SU-DHL-6 (cell line): ENCODE measurements around the gene BNIP2.

Experiments
- H2AFZ ChIP-seq: fragments of 200-600 bp; sonication (generic); 2 replicates; pipeline ENCODE4 v1.6.1; 2014; ENCODE audit warnings: low read depth, mild to moderate bottlenecking, moderate library complexity, mixed read lengths, antibody characterized with exemption, low read length; ENCODE audit not compliant: severe bottlenecking
- H3F3A ChIP-seq: fragments of 200-600 bp; shearing (Covaris generic); 2 replicates; pipeline ENCODE4 v1.6.0; 2016; ENCODE audit warnings: antibody characterized with exemption, mild to moderate bottlenecking; ENCODE audit not compliant: insufficient read depth
- H3K27ac ChIP-seq: fragments of 200-600 bp; sonication (generic); 2 replicates; pipeline ENCODE4 v1.5.1; 2016; ENCODE audit warnings: low read depth, mild to moderate bottlenecking, low read length, moderate library complexity, mixed read lengths
- H3K27me3 ChIP-seq: fragments of 200-600 bp; sonication (generic), shearing (Covaris generic); 2 replicates; pipeline ENCODE4 v1.6.0; 2014; ENCODE audit warnings: mild to moderate bottlenecking, low read length
- H3K36me3 ChIP-seq: fragments of 200-600 bp; sonication (generic); 2 replicates; pipeline ENCODE4 v1.6.1; 2014; ENCODE audit warnings: mild to moderate bottlenecking, low read length, mixed read lengths
- H3K4me2 ChIP-seq: fragments of 300-600, 200-600 bp; shearing (Covaris generic), sonication (generic); 2 replicates; pipeline ENCODE4 v1.6.0; 2014; ENCODE audit warnings: low read length, low read depth, mild to moderate bottlenecking; ENCODE audit not compliant: poor library complexity, severe bottlenecking
- H3K4me3 ChIP-seq: fragments of 200-600 bp; sonication (generic); 2 replicates; pipeline ENCODE4 v1.5.1; 2014; ENCODE audit warnings: antibody characterized with exemption, low read length, mild to moderate bottlenecking, mixed read lengths; ENCODE audit not compliant: insufficient read depth, poor library complexity, severe bottlenecking
- H3K79me2 ChIP-seq: fragments of 200-600 bp; sonication (generic); 2 replicates; pipeline ENCODE4 v1.6.1; 2014; ENCODE audit warnings: mild to moderate bottlenecking, low read length, moderate library complexity; ENCODE audit not compliant: insufficient read depth
- H3K9ac ChIP-seq: fragments of 200-600 bp; sonication (generic); 2 replicates; pipeline ENCODE4 v1.7.0; 2014; ENCODE audit warnings: mild to moderate bottlenecking, low read length
- H3K9me2 ChIP-seq: fragments of 200-600 bp; sonication (generic); replicated peaks from 2 replicates; pipeline ENCODE4 v1.6.1; 2014; ENCODE audit warnings: low read length; ENCODE audit not compliant: insufficient read depth
- H3K9me3 ChIP-seq: fragments of 200-600 bp; sonication (generic); 2 replicates; pipeline ENCODE4 v1.6.1; 2014; ENCODE audit warnings: low read length, mixed read lengths; ENCODE audit not compliant: insufficient read depth
- H4K20me1 ChIP-seq: fragments of 200-600 bp; sonication (generic); 2 replicates; pipeline ENCODE4 v1.6.1; 2014; ENCODE audit warnings: low read depth, mild to moderate bottlenecking, antibody characterized with exemption, low read length, moderate library complexity, mixed read lengths
- CTCF ChIP-seq: fragments of 200-600 bp; sonication (generic); IDR thresholded peaks from one replicate; pipeline ENCODE4 v1.5.1; 2017; ENCODE audit warnings: antibody characterized with exemption, mild to moderate bottlenecking, low read length, moderate library complexity; ENCODE audit not compliant: insufficient read depth, poor library complexity, severe bottlenecking
- EZH2phosphoT487 ChIP-seq: fragments of 200-600 bp; sonication (generic), shearing (Covaris generic); conservative IDR thresholded peaks from 2 replicates; pipeline ENCODE4 v1.6.1; 2018; ENCODE audit warnings: mild to moderate bottlenecking, antibody characterized with exemption, low read length, moderate library complexity, mixed read lengths

BNIP2 gene

GRCh38 chr15:59611276-59612260, 77.6 kb downstream of the BNIP2 start, which contains the start of gene GCNT3:
GCNT3 (plus strand) TSS chr15:59611783; CDS start chr15:59618239, 6,456 bp downstream.
- Histone ChIP-seq H3K9ac (no peak within 1 kb of the TSS), H3K9me3 (no peaks in the 10 kb centered on the region), H3K27me3 (no peaks in the 10 kb centered on the region), H2AFZ (no peak within 1 kb of the TSS), H4K20me1 (no peaks in the 10 kb centered on the region), H3K4me2 (no peak within 1 kb of the TSS), H3F3A (no peaks in the 10 kb centered on the region), H3K36me3 (no peaks in the 10 kb centered on the region), H3K4me3 (no peak within 1 kb of the TSS), H3K27ac (no peak within 1 kb of the TSS), H3K79me2 (no peaks in the 10 kb centered on the region), H3K9me2 (no peaks in the 10 kb centered on the region)
- no peak for TF ChIP-seq CTCF
- TF ChIP-seq EZH2phosphoT487 = no peak

GRCh38 chr15:59609730-59610712, 79.1 kb downstream of the BNIP2 start:
- no peaks in the 10 kb centered on the region for H3K79me2 ChIP-seq
- no peak overlapping the region for H3K9ac ChIP-seq
- H4K20me1 ChIP-seq = no peaks in the 10 kb centered on the region
- no peak overlapping the region for H2AFZ ChIP-seq
- H3K4me3 ChIP-seq = no peak overlapping the region
- no peak for TF ChIP-seq EZH2phosphoT487
- TF ChIP-seq CTCF = no peak
- no peaks in the 10 kb centered on the region for H3K9me2 ChIP-seq
- H3F3A ChIP-seq = no peaks in the 10 kb centered on the region
- no peaks in the 10 kb centered on the region for H3K9me3 ChIP-seq
- H3K27me3 ChIP-seq = no peaks in the 10 kb centered on the region
- no peak overlapping the region for H3K27ac ChIP-seq
- no peaks in the 10 kb centered on the region for H3K36me3 ChIP-seq
- H3K4me2 ChIP-seq = no peak overlapping the region
